Activated naive CD8-positive, alpha-beta T cell (primary cell): ENCODE data around the gene C3.
"Not testable (repeated sequence)": the region's sequence is repeated elsewhere in the genome, so short reads cannot be mapped to it uniquely, and the experiment has no call there.

Experiments used
- H3K27ac Mint-ChIP-seq: one replicate; pipeline ENCODE4 v1.8.0; 2021; ENCODE audit warnings: mixed read lengths
- H3K27me3 Mint-ChIP-seq: one replicate; pipeline ENCODE4 v1.8.0; 2021; ENCODE audit warnings: mixed read lengths
- H3K36me3 Mint-ChIP-seq: one replicate; pipeline ENCODE4 v1.8.0; 2021; ENCODE audit warnings: mixed read lengths
- H3K4me1 Mint-ChIP-seq: one replicate; pipeline ENCODE4 v1.8.0; 2021; ENCODE audit warnings: low read depth, mixed read lengths
- H3K4me3 Mint-ChIP-seq: one replicate; pipeline ENCODE4 v1.8.0; 2021; ENCODE audit warnings: mild to moderate bottlenecking, mixed read lengths
- H3K9me3 Mint-ChIP-seq: one replicate; pipeline ENCODE4 v1.8.0; 2021; ENCODE audit warnings: low read depth, mixed read lengths

The C3 gene

DNA sequence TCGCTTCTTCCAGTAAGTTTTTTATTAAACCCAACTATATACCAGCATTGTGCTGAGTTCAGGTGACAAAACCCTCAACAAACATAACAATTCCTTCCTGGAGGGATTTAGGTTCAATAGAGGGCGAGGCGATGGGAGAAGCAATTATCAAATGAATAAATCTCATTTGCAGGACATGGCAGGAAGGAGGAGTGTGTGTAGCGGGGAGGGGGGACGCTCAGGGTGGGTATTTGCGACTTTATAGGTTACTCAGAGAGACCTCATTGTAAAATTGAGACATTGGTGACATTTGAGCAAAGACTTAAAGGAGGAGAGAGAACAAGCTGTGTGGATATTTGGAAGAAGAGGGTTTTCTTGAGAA, 3.9 kb downstream of the C3 start:
- Mint-ChIP-seq H3K27ac (no peak overlapping the region), H3K4me1 (peaks cover 4% of the 10 kb centered on the region)

GRCh38 chr19:6714749-6715555, 5.5 kb downstream of the C3 start:
- Mint-ChIP-seq H3K27ac (no peak overlapping the region), H3K36me3 (peaks cover 3% of the 10 kb centered on the region), H3K4me1 (peaks cover 16% of the 10 kb centered on the region), H3K4me3 (no peak overlapping the region), H3K27me3 (peaks cover 4% of the 10 kb centered on the region), H3K9me3 (no peaks in the 10 kb centered on the region)

More for the DNA sequence above, 3.9 kb downstream of the C3 start:
- H3K9me3 Mint-ChIP-seq, result no peaks in the 10 kb centered on the region
- no peak overlapping the region for H3K4me3 Mint-ChIP-seq
- no peaks in the 10 kb centered on the region for H3K27me3 Mint-ChIP-seq
- H3K36me3 Mint-ChIP-seq, result peaks cover 3% of the 10 kb centered on the region

DNA sequence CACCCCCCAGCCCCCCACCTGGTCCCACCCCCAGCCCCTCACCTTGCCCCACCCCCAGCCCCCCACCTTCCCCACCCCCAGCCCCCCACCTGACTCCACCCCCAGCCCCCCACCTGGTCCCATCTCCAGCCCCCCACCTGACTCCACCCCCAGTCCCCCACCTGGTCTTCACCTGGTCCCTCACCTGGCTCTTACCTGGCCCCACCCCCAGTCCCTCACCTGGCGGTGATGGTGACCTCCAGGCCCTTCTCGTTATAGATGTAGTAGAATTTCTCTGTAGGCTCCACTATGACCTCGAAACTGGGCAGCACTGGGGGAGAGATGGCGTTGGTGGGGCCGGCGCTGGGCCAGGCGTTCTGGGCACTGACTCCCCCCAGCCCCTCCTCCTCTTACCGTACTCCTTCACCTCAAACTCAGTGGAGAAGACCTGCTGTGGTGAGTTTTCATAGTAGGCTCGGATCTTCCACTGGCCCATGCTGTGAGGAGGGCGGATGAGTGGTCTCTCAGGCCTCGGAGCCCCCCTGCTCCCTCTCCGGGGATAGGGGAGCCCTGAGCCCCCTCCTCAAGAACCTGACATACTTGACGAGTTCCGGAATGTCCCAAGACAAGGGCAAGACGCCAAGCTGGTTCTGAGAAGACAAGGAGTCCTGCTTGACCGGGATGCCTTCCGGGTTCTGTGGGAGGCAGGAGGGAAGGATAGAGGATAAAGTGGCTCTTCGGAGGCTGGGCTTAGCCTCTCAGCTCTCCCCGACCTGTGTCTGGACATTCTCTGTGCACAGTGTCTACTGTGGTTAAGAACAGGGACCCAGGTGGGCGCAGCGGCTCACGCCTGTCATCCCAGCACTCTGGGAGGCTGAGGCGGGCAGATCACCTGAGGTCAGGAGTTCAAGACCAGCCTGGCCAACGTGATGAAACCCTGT, 6.4 kb downstream of the C3 start:
- no peak overlapping the region for H3K27ac Mint-ChIP-seq

GRCh38 chr19:6712692-6713670, 7.5 kb downstream of the C3 start:
- Mint-ChIP-seq H3K36me3 (peaks cover 3% of the 10 kb centered on the region), H3K27me3 (peaks cover 10% of the 10 kb centered on the region), H3K4me1 (peaks cover 16% of the 10 kb centered on the region), H3K9me3 (no peaks in the 10 kb centered on the region), H3K4me3 (peak overlapping the region; percentile 1), H3K27ac (no peak overlapping the region)

More for the DNA sequence above, 6.4 kb downstream of the C3 start:
- Mint-ChIP-seq H3K9me3 (no peaks in the 10 kb centered on the region), H3K4me1 (peaks cover 16% of the 10 kb centered on the region), H3K36me3 (peaks cover 3% of the 10 kb centered on the region), H3K27me3 (peaks cover 7% of the 10 kb centered on the region), H3K4me3 (no peak overlapping the region)

DNA sequence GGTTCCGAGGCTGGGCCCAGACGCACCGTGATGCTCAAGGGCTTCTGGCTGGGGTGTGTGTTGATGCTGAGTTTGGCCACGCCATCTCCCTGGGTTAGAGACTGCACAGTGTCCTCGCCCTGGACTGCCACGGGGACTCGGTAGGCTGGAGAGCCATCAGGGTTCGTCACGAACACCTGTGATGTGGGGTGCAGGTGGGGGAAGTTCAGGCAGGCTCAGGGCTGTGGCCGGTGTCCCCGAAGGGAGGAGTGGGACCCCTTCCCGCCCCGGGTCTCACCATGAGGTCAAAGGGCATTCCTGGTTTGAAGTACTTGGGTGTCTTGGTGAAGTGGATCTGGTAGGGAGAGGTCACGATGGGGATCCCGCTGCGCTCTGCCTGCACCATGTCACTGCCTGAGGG, 8.2 kb downstream of the C3 start:
- no peaks in the 10 kb centered on the region for H3K9me3 Mint-ChIP-seq

GRCh38 chr19:6711605-6712004, 8.8 kb downstream of the C3 start:
- Mint-ChIP-seq H3K4me3 (no peak overlapping the region), H3K9me3 (no peaks in the 10 kb centered on the region), H3K27ac (no peak overlapping the region), H3K27me3 (peaks cover 10% of the 10 kb centered on the region), H3K36me3 (no peaks in the 10 kb centered on the region), H3K4me1 (peaks cover 13% of the 10 kb centered on the region)

More for the DNA sequence above, 8.2 kb downstream of the C3 start:
- Mint-ChIP-seq H3K27ac (no peak overlapping the region), H3K4me1 (peaks cover 13% of the 10 kb centered on the region), H3K27me3 (peaks cover 10% of the 10 kb centered on the region), H3K36me3 (no peaks in the 10 kb centered on the region), H3K4me3 (peak overlapping the region; percentile 1)

GRCh38 chr19:6711078-6711361, 9.4 kb downstream of the C3 start:
- no peaks in the 10 kb centered on the region for H3K36me3 Mint-ChIP-seq
- H3K4me1 Mint-ChIP-seq, result peaks cover 13% of the 10 kb centered on the region
- H3K4me3 Mint-ChIP-seq, result no peak overlapping the region
- H3K27me3 Mint-ChIP-seq, result peaks cover 10% of the 10 kb centered on the region
- no peak overlapping the region for H3K27ac Mint-ChIP-seq
- H3K9me3 Mint-ChIP-seq, result no peaks in the 10 kb centered on the region

- peak overlapping the region; percentile 47 for H3K4me3 Mint-ChIP-seq
- H3K9me3 Mint-ChIP-seq, result no peaks in the 10 kb centered on the region
- H3K27ac Mint-ChIP-seq, result no peak overlapping the region
- peaks cover 10% of the 10 kb centered on the region for H3K27me3 Mint-ChIP-seq
- H3K36me3 Mint-ChIP-seq, result no peaks in the 10 kb centered on the region
- H3K4me1 Mint-ChIP-seq, result peaks cover 13% of the 10 kb centered on the region
Observed at GRCh38 chr19:6710273-6711077, 10.0 kb downstream of the C3 start.

DNA sequence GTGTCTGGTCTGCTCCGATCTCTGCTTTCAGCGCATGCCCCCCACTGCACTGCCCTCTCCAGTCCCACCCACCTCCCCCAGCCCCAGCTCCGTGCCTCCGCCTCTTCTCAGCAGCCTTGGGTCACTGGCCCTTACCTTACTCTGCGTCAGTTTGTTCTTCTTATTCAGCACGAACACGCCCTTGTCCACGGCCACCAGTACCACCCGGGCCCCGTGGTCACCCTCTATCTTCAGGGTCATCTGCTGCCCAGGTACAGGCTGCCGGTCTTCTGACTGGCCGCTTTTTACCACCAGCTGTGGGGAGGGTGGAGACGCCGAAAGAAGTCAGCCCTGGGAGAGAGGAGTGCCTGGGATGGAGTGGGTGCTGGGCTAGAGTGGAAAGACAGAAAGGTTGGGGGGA, 10.9 kb downstream of the C3 start:
- Mint-ChIP-seq H3K4me1 (peaks cover 13% of the 10 kb centered on the region), H3K27me3 (peaks cover 10% of the 10 kb centered on the region)

DNA sequence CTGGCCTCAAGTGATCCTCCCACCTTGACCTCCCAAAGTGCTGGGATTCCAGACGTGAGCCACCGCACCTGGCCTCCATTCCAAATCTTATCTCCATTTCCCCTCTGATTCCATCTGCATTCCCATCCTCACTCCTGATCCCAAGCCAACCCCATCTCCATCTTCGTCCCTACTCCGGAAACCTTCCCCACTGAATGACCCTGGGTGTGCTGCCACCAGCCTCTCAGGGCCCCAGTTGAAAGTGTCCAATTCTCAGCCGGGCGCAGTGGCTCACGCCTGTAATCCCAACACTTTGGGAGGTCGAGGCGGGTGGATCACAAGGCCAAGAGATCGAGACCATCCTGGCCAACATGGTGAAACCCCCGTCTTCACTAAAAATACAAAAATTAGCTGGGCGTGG, 11.5 kb downstream of the C3 start:
- H3K4me3 Mint-ChIP-seq, H3K27ac Mint-ChIP-seq: not testable (repeated sequence)

More for the DNA sequence above, 10.9 kb downstream of the C3 start:
- Mint-ChIP-seq H3K27ac (no peak overlapping the region), H3K36me3 (no peaks in the 10 kb centered on the region), H3K4me3 (no peak overlapping the region), H3K9me3 (no peaks in the 10 kb centered on the region)

DNA sequence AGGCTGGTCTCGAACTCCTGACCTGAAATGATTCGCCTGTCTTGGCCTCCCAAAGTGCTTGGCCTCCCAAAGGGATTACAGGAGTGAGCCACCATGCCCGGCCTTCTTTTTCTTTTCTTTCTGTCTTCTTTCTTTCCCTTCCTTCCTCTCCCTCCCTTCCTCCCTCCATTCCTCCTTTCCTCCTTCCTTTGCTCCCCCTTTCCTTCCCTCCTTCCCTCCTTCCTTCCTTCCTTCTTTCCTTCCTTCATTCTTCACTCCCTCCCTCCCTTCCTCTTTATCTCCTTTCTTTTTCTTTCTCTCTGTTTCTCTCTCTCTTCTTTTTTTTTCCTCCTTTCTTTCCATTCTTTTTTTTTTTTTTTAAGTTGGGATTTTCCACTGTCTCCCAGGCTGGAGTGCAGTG, 12.1 kb downstream of the C3 start:
- Mint-ChIP-seq H3K27me3 (peaks cover 10% of the 10 kb centered on the region), H3K9me3 (no peaks in the 10 kb centered on the region), H3K27ac (no peak overlapping the region), H3K4me3 (no peak overlapping the region), H3K36me3 (no peaks in the 10 kb centered on the region), H3K4me1 (peaks cover 13% of the 10 kb centered on the region)

More for the DNA sequence above, 11.5 kb downstream of the C3 start:
- not testable (repeated sequence) for H3K36me3 Mint-ChIP-seq, H3K27me3 Mint-ChIP-seq, H3K9me3 Mint-ChIP-seq
- H3K4me1 Mint-ChIP-seq, result peaks cover 13% of the 10 kb centered on the region

DNA sequence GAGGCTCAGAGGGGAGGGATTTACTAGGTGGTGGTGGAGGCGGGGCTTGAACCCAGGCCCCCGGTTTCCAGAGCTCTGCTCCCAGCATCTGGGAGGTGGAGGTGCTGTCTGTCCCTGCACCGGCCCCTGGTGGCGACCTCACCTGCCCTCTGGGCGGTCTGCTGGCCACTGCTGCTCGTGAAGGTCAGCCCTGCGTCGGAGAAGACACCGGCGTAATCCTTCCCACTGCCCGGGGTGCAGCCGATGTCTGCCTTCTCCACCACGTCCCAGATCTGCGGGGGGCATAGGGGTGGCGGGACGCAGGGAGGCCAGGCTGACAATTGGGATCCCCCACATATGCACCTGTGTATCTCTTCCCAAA, 12.8 kb downstream of the C3 start:
- Mint-ChIP-seq H3K9me3 (no peaks in the 10 kb centered on the region), H3K27me3 (peaks cover 10% of the 10 kb centered on the region), H3K4me3 (no peak overlapping the region), H3K4me1 (peaks cover 13% of the 10 kb centered on the region), H3K27ac (no peak overlapping the region), H3K36me3 (no peaks in the 10 kb centered on the region)

DNA sequence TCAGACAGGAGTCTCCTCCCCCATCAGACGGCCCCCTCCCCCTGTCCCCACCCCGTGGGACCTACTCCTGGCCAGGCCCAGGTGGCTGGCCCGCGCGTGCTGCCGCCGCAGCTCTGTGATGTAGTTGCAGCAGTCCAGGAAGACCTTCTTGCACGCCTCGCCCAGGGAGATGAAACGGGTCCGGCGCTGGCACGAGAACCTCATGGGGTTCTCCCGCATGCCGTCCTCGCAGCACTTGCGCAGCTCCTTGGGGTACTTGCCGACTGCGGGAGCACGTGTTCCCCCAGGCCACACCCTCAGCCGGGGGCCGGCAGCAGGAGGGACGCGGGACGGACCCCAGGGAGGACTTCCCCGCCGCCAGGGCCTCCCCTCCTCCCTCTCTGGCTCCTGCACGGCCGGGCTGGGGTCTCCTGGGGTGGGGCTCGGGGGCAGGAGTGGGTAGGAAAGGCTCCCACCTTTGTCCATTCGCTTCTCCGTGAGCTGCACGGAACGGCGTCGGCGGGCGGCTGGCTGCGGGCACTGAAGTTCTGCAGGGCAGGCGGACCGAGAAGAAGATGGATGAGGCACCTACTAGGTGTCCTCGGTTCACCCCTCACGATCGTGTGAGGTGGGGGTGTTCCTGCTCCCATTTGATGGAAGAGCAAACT, 13.3 kb downstream of the C3 start:
- no peak overlapping the region for H3K27ac Mint-ChIP-seq
- H3K36me3 Mint-ChIP-seq, result no peaks in the 10 kb centered on the region
- H3K9me3 Mint-ChIP-seq, result no peaks in the 10 kb centered on the region
- peaks cover 13% of the 10 kb centered on the region for H3K4me1 Mint-ChIP-seq
- H3K27me3 Mint-ChIP-seq, result peaks cover 10% of the 10 kb centered on the region
- no peak overlapping the region for H3K4me3 Mint-ChIP-seq

- Mint-ChIP-seq H3K27me3 (peaks cover 10% of the 10 kb centered on the region), H3K9me3 (no peaks in the 10 kb centered on the region), H3K27ac (no peak overlapping the region)
Observed at GRCh38 chr19:6706633-6706958, 13.9 kb downstream of the C3 start.

More at GRCh38 chr19:6706633-6706958, 13.9 kb downstream of the C3 start:
- no peak overlapping the region for H3K4me3 Mint-ChIP-seq
- H3K36me3 Mint-ChIP-seq, result no peaks in the 10 kb centered on the region
- H3K4me1 Mint-ChIP-seq, result peaks cover 13% of the 10 kb centered on the region
